ENCODE data around the gene HAX1. TPM values are rescaled to one million over a fixed set of nuclear protein-coding genes. Genes with fewer than 3 reads are reported as not detected.
"Not testable (repeated sequence)": the region's sequence is repeated elsewhere in the genome, so short reads cannot be mapped to it uniquely, and the experiment has no call there.

HAX1 gene
- total RNA-seq, result 100 to 1,000 TPM in 3 of 5 experiments, 10 to 100 TPM in 2; 71.9 to 111 (median 104) TPM
- polyA plus RNA-seq, result 100 to 1,000 TPM; 198 to 201 TPM
- 62.3 reads per million, percentile 76 among the genes with 10 or more reads in this experiment for total RNA-seq

- peaks cover 5 to 29% (median 17%) of the 10 kb centered on the region in 5 donors for H3K36me3 Mint-ChIP-seq
- no peaks in the 10 kb centered on the region for H3K9me3 ChIP-seq (ENCODE audit: control insufficient read depth in 2 of 3, low read length in 3 of 3)
- H3K36me3 ChIP-seq (ENCODE audit: control insufficient read depth in 2 of 3, insufficient read depth in 3 of 3, low read length in 3 of 3), result peaks cover 0 to 51% (median 0%) of the 10 kb centered on the region in 3 experiments
- peak within 1 kb of the TSS; percentile 92 for H3K27ac ChIP-seq (ENCODE audit: low read depth, low read length)
- H3K27me3 Mint-ChIP-seq, result no peaks in the 10 kb centered on the region
- peak; percentile 95 for ATAC-seq
- intact Hi-C loops (cut with micrococcal nuclease), result loop anchor here (1.0 to 5.0 kb wide), 25 partner anchors 52 to 780 kb away; partner anchors contain the start of genes CRTC2 (in 2 of the 2), ILF2 (in 2 of the 2), RPS27 (in 2 of the 2) and UBAP2L (in 2 of the 2)
- ChIA-PET POLR2A (interaction anchor here (0.6 to 3.2 kb wide), 27 partner anchors 9 to 695 kb away, joined by 3 to 18 read pairs (median 3); partner anchors contain the start of genes CREB3L4, RPS27, TPM3 and UBAP2L), CTCF (interaction anchor here (0.6 to 4.5 kb wide), 8 partner anchors 9 to 73 kb away, joined by 3 to 34 read pairs (median 4); no protein-coding TSS in a partner anchor)
- no peaks in the 10 kb centered on the region for H3K27me3 ChIP-seq (ENCODE audit: control insufficient read depth in 2 of 2, insufficient read depth in 2 of 2, low read length in 2 of 2)
- peaks cover 20 to 47% (median 42%) of the 10 kb centered on the region in 7 donors for H3K4me1 Mint-ChIP-seq
- peaks cover 10 to 20% of the 10 kb centered on the region in 2 donors for H3K4me1 ChIP-seq (ENCODE audit: control insufficient read depth in 2 of 2, insufficient read depth in 2 of 2, low read length in 2 of 2)
- peak within 1 kb of the TSS; percentile 94 to 99 (median 97) for H3K4me3 Mint-ChIP-seq
- no peaks in the 10 kb centered on the region for H3K9me3 Mint-ChIP-seq
- DNase-seq, result peak; percentile 74 to 99 (median 97)
- H3K4me3 ChIP-seq (ENCODE audit: low read length), result peak within 1 kb of the TSS; percentile 98
- H3K27ac Mint-ChIP-seq, result peak within 1 kb of the TSS; percentile 97 to 99 (median 99)
Observed at GRCh38 chr1:154272217-154272998, at the start of gene HAX1. Gene HAX1 (plus strand): TSS chr1:154272629. CDS start chr1:154272724, 95 bp downstream.

DNA sequence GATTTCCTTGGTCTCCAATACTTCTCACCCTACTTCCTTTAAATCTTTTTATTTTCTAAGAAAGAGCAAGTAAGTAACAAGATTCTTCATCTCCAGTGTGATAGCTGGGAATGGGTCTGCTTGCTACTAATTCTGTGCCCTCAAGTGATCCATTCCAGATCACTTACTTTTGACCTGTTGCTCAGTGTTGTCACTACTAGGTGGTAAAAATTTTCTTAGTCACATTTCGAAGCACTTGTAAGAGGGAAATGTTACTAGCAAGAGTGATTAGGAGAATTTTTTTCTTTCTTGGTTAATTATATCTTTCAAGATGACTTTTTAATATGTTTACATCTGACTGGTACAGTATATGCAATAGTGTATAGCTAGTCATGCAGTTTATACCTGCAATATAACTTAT, 49.5 kb upstream of the HAX1 start:
- peaks cover 54 to 77% (median 72%) of the 10 kb centered on the region in 7 donors for H3K4me1 Mint-ChIP-seq
- no peak for DNase-seq
- intact Hi-C loops (cut with micrococcal nuclease), result loop anchor here (5.0 to 10.0 kb wide), 3 partner anchors 404 to 1972 kb away; partner anchors contain the start of genes PYGO2 (in 1 of the 2) and SLC25A44 (in 1 of the 2)
- Histone ChIP-seq H3K4me1 (ENCODE audit: control insufficient read depth in 2 of 2, insufficient read depth in 2 of 2, low read length in 2 of 2) (peaks cover 39 to 40% of the 10 kb centered on the region in 2 donors), H3K27me3 (ENCODE audit: control insufficient read depth in 2 of 2, insufficient read depth in 2 of 2, low read length in 2 of 2) (no peaks in the 10 kb centered on the region), H3K36me3 (ENCODE audit: control insufficient read depth in 2 of 3, insufficient read depth in 3 of 3, low read length in 3 of 3) (peaks cover under 1 to 49% (median 6%) of the 10 kb centered on the region in 3 experiments), H3K27ac (ENCODE audit: low read depth, low read length) (peak overlapping the region; percentile 99), H3K9me3 (ENCODE audit: control insufficient read depth in 2 of 3, low read length in 3 of 3) (no peaks in the 10 kb centered on the region), H3K4me3 (ENCODE audit: low read length) (no peak overlapping the region)
- peak overlapping the region; percentile 48 to 100 (median 94) for H3K4me3 Mint-ChIP-seq
- peaks cover 0 to 3% (median 0%) of the 10 kb centered on the region in 11 donors for H3K9me3 Mint-ChIP-seq
- peaks cover 13 to 44% (median 28%) of the 10 kb centered on the region in 5 donors for H3K36me3 Mint-ChIP-seq
- POLR2A ChIA-PET, result interaction anchor here (0.7 to 1.6 kb wide), 10 partner anchors 15 to 439 kb away, joined by 3 to 4 read pairs (median 3); no protein-coding TSS in a partner anchor
- H3K27me3 Mint-ChIP-seq, result peaks cover 0 to 4% (median 0%) of the 10 kb centered on the region in 5 donors
- H3K27ac Mint-ChIP-seq, result peak overlapping the region; percentile 3 to 100 (median 98)
- ATAC-seq, result no peak
- CTCF ChIA-PET, result interaction anchor here (0.7 to 1.7 kb wide), 2 partner anchors 23 to 73 kb away, joined by 4 to 6 read pairs; no protein-coding TSS in a partner anchor

DNA sequence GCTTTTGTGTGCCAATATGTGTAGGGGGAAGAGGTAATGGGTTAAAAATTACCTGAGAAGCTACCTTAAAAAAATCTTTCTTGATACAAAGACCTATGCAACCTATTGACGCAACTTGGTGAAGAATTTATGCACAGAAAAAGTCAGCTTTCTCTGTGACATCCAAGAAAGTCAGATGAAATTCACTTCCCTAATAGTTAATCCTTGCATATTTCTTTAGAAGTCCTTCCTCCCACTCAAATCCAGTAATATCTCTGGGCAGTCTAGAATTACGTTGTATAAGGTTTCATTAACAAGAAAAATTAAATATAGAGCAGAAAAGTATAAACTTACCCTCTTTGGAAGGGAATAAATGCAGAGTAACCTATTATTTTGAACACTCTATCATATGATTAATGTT, 48.8 kb upstream of the HAX1 start:
- intact Hi-C loops (cut with micrococcal nuclease), result loop anchor here (5.0 to 10.0 kb wide), 3 partner anchors 404 to 1971 kb away; partner anchors contain the start of genes PYGO2 (in 1 of the 2) and SLC25A44 (in 1 of the 2)
- H3K9me3 Mint-ChIP-seq, result peaks cover 0 to 3% (median 0%) of the 10 kb centered on the region in 11 donors
- ChIA-PET CTCF (no interaction called here), POLR2A (interaction anchor here (0.5 to 1.6 kb wide), 4 partner anchors 48 to 440 kb away, joined by 3 to 4 read pairs (median 4); no protein-coding TSS in a partner anchor)
- no peaks in the 10 kb centered on the region for H3K9me3 ChIP-seq (ENCODE audit: control insufficient read depth in 2 of 3, low read length in 3 of 3)
- H3K27ac Mint-ChIP-seq, result peak overlapping the region in 8 of 9 donors; percentile 38 to 100 (median 98)
- peaks cover 0 to 49% (median 6%) of the 10 kb centered on the region in 3 experiments for H3K36me3 ChIP-seq (ENCODE audit: control insufficient read depth in 2 of 3, insufficient read depth in 3 of 3, low read length in 3 of 3)
- H3K27ac ChIP-seq (ENCODE audit: low read depth, low read length), result peak overlapping the region; percentile 99
- H3K36me3 Mint-ChIP-seq, result peaks cover 8 to 46% (median 26%) of the 10 kb centered on the region in 5 donors
- H3K4me1 ChIP-seq (ENCODE audit: control insufficient read depth in 2 of 2, insufficient read depth in 2 of 2, low read length in 2 of 2), result peaks cover 32% of the 10 kb centered on the region in 2 donors
- DNase-seq, result no peak
- H3K4me1 Mint-ChIP-seq, result peaks cover 49 to 70% (median 65%) of the 10 kb centered on the region in 7 donors
- peaks cover 0 to 4% (median 0%) of the 10 kb centered on the region in 5 donors for H3K27me3 Mint-ChIP-seq
- no peaks in the 10 kb centered on the region for H3K27me3 ChIP-seq (ENCODE audit: control insufficient read depth in 2 of 2, insufficient read depth in 2 of 2, low read length in 2 of 2)
- no peak for ATAC-seq
- H3K4me3 ChIP-seq (ENCODE audit: low read length), result no peak overlapping the region
- H3K4me3 Mint-ChIP-seq, result peak overlapping the region in 8 of 10 donors; percentile 22 to 99 (median 87)

DNA sequence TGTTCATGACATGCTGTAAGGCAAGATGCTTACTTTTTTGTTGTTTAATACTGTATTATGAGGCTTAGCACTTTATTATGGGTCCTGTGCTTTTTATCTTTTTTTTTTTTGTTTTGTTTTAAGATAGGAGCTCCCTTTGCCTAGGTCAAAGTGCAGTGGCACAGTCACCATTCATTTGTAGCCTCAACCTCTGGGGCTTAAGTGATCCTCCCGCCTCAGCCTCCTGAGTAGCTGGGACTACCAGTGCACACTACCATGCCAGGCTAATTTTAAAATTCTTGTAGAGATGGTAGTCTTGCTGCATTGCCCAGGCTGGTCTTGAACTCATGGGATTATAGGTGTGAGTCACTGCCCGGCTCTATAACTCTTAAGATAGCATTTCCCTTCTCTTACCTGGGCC, 47.1 kb upstream of the HAX1 start:
- Histone ChIP-seq H3K27me3 (ENCODE audit: control insufficient read depth in 2 of 2, insufficient read depth in 2 of 2, low read length in 2 of 2) (no peaks in the 10 kb centered on the region), H3K36me3 (ENCODE audit: control insufficient read depth in 2 of 3, insufficient read depth in 3 of 3, low read length in 3 of 3) (peaks cover 0 to 56% (median 6%) of the 10 kb centered on the region in 3 experiments), H3K4me1 (ENCODE audit: control insufficient read depth in 2 of 2, insufficient read depth in 2 of 2, low read length in 2 of 2) (peaks cover 19 to 21% of the 10 kb centered on the region in 2 donors), H3K4me3 (ENCODE audit: low read length) (no peak overlapping the region), H3K9me3 (ENCODE audit: control insufficient read depth in 2 of 3, low read length in 3 of 3) (no peaks in the 10 kb centered on the region), H3K27ac (ENCODE audit: low read depth, low read length) (peak overlapping the region; percentile 99)
- ChIA-PET POLR2A (no interaction called here), CTCF (interaction anchor here (0.7 kb wide), 1 partner anchor 14 kb away, joined by 3 read pairs; no protein-coding TSS in a partner anchor)
- Mint-ChIP-seq H3K4me1 (peaks cover 40 to 61% (median 56%) of the 10 kb centered on the region in 7 donors), H3K36me3 (peaks cover 8 to 41% (median 18%) of the 10 kb centered on the region in 5 donors), H3K27ac (peak overlapping the region in 7 of 9 donors; percentile 17 to 74 (median 44)), H3K27me3 (peaks cover 0 to 3% (median 0%) of the 10 kb centered on the region in 5 donors), H3K4me3 (peak overlapping the region in 3 of 10 donors; percentile 9 to 13 (median 13)), H3K9me3 (peaks cover 0 to 3% (median 0%) of the 10 kb centered on the region in 11 donors)
- DNase-seq (no peak), ATAC-seq (no peak)
- intact Hi-C loops (cut with micrococcal nuclease), result loop anchor here in 1 of 2 donors (10.0 kb wide), 1 partner anchor 1969 kb away; the partner anchor contains the start of gene SLC25A44

- POLR2A ChIA-PET, result interaction anchor here (0.6 to 1.2 kb wide), 5 partner anchors 9 to 1444 kb away, joined by 3 to 5 read pairs (median 4); no protein-coding TSS in a partner anchor
- H3K4me3 Mint-ChIP-seq; H3K4me1 ChIP-seq (ENCODE audit: control insufficient read depth in 2 of 2, insufficient read depth in 2 of 2, low read length in 2 of 2); H3K27ac ChIP-seq (ENCODE audit: low read depth, low read length); H3K27me3 ChIP-seq (ENCODE audit: control insufficient read depth in 2 of 2, insufficient read depth in 2 of 2, low read length in 2 of 2); intact Hi-C loops (cut with micrococcal nuclease); DNase-seq; H3K9me3 Mint-ChIP-seq; H3K4me3 ChIP-seq (ENCODE audit: low read length); H3K27ac Mint-ChIP-seq; ATAC-seq; H3K9me3 ChIP-seq (ENCODE audit: control insufficient read depth in 2 of 3, low read length in 3 of 3); H3K27me3 Mint-ChIP-seq: not testable (repeated sequence)
- CTCF ChIA-PET, result interaction anchor here (0.7 kb wide), 1 partner anchor 32 kb away, joined by 3 read pairs; no protein-coding TSS in a partner anchor
- H3K36me3 Mint-ChIP-seq, result peaks cover 14 to 54% (median 36%) of the 10 kb centered on the region in 5 donors
- H3K4me1 Mint-ChIP-seq, result peaks cover 9 to 22% (median 17%) of the 10 kb centered on the region in 7 donors
- peaks cover 8 to 93% (median 30%) of the 10 kb centered on the region in 3 experiments for H3K36me3 ChIP-seq (ENCODE audit: control insufficient read depth in 2 of 3, insufficient read depth in 3 of 3, low read length in 3 of 3)
Observed at GRCh38 chr1:154231112-154231511, 41.3 kb upstream of the HAX1 start.

- H3K36me3 Mint-ChIP-seq, result peaks cover 11 to 59% (median 44%) of the 10 kb centered on the region in 5 donors
- peaks cover 19 to 94% (median 36%) of the 10 kb centered on the region in 3 experiments for H3K36me3 ChIP-seq (ENCODE audit: control insufficient read depth in 2 of 3, insufficient read depth in 3 of 3, low read length in 3 of 3)
- CTCF ChIA-PET, result interaction anchor here (0.7 kb wide), 1 partner anchor 275 kb away, joined by 3 read pairs; no protein-coding TSS in a partner anchor
Observed at GRCh38 chr1:154233127-154233526, 39.3 kb upstream of the HAX1 start.

More at GRCh38 chr1:154233127-154233526, 39.3 kb upstream of the HAX1 start:
- intact Hi-C loops (cut with micrococcal nuclease); H3K9me3 ChIP-seq (ENCODE audit: control insufficient read depth in 2 of 3, low read length in 3 of 3); H3K27me3 ChIP-seq (ENCODE audit: control insufficient read depth in 2 of 2, insufficient read depth in 2 of 2, low read length in 2 of 2); H3K27me3 Mint-ChIP-seq; ATAC-seq; H3K4me1 ChIP-seq (ENCODE audit: control insufficient read depth in 2 of 2, insufficient read depth in 2 of 2, low read length in 2 of 2); H3K9me3 Mint-ChIP-seq; H3K4me3 Mint-ChIP-seq; DNase-seq; H3K27ac ChIP-seq (ENCODE audit: low read depth, low read length); POLR2A ChIA-PET; H3K4me3 ChIP-seq (ENCODE audit: low read length): not testable (repeated sequence)
- peaks cover 5 to 27% (median 13%) of the 10 kb centered on the region in 7 donors for H3K4me1 Mint-ChIP-seq
- H3K27ac Mint-ChIP-seq, result peak overlapping the region in 1 of 9 donors; percentile 32

All from naive thymus-derived CD4-positive, alpha-beta T cell (primary cell).